ENCODE results near the gene POU2F2. TPM values are rescaled to one million over a fixed set of nuclear protein-coding genes. Genes with fewer than 3 reads are reported as not detected.

POU2F2 gene
- polyA plus RNA-seq, 2 of the 4 experiments (the other 2 are of a cell fraction): 0.16 to 0.28 TPM

GRCh38 chr19:42040031-42040430, 92.2 kb downstream of the POU2F2 start:
- Histone ChIP-seq H3K4me2 (no peak overlapping the region), H3K4me3 (no peak overlapping the region), H3K27ac (no peak overlapping the region), H3K4me1 (peaks cover 3% of the 10 kb centered on the region; the same call in 1 of the 3 replicates), H3K9me3 (no peaks in the 10 kb centered on the region)
- ATAC-seq (no peak), DNase-seq (ENCODE audit: low read depth in 1 of 2, low spot score in 1 of 2) (no peak), FAIRE-seq (peak; percentile 28)
- CTCF ChIA-PET: interaction anchor here (0.5 to 21.9 kb wide), 6 partner anchors 7 to 92 kb away, joined by 3 to 324 read pairs (median 3); partner anchors contain the start of gene POU2F2
- POLR2A ChIA-PET: no interaction called here
- no peak for TF ChIP-seq ZFP36 (IDR thresholded peaks at IDR 0.05; ENCODE audit: borderline replicate concordance, partially characterized antibody)
- TF ChIP-seq MAX (IDR thresholded peaks at IDR 0.05): no peak
- no peak for TF ChIP-seq CTCF (IDR thresholded peaks at IDR 0.05)
- TF ChIP-seq FOSB (CRISPR knock-in tag; IDR thresholded peaks at IDR 0.05): no peak
- TF ChIP-seq RCOR1 (IDR thresholded peaks at IDR 0.05; ENCODE audit: low read depth, low read length): no peak

DNA sequence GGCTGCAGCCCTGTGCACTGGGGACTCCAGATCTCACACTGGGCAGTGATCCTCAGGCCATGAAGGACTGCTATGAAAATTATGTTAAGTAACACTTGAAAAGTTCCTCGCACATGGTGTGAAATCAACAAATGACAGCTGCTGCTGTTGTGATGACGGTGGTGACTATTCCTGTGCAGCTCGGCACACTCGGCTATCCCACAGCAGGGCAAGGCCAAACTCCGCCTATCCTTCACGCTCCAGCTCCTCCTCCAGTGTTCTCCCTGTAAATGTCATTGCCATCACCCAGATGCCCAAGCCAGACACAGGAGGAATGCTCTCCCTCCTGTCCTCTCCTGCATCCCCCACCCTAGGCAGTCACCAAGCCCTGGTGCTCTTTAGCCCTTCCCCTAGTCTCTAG, 93.6 kb downstream of the POU2F2 start:
- TF ChIP-seq ZSCAN20 (CRISPR knock-in tag; IDR thresholded peaks at IDR 0.05) (no peak), HOXB5 (CRISPR knock-in tag; IDR thresholded peaks at IDR 0.05) (no peak), SREBF2 (IDR thresholded peaks at IDR 0.05) (no peak), JUNB (IDR thresholded peaks at IDR 0.05) (no peak), ZC3H11A (IDR thresholded peaks at IDR 0.05) (no peak), BHLHE40 (IDR thresholded peaks at IDR 0.05; ENCODE audit: low read depth, low read length) (no peak), JUN (IDR thresholded peaks at IDR 0.05) (no peak), ZFP36 (IDR thresholded peaks at IDR 0.05; ENCODE audit: borderline replicate concordance, partially characterized antibody) (no peak), NFE2L2 (conservative IDR thresholded peaks at IDR 0.05; ENCODE audit: low read length) (no peak), HOXB13 (CRISPR knock-in tag; IDR thresholded peaks at IDR 0.05; ENCODE audit: low read depth) (no peak), HDAC2 (IDR thresholded peaks at IDR 0.05) (no peak), NPAS2 (CRISPR knock-in tag; IDR thresholded peaks at IDR 0.05; ENCODE audit: borderline replicate concordance) (no peak), ELK1 (IDR thresholded peaks at IDR 0.05; ENCODE audit: low read depth, low read length) (no peak), HEYL (CRISPR knock-in tag; IDR thresholded peaks at IDR 0.05) (no peak), TFCP2L1 (CRISPR knock-in tag; IDR thresholded peaks at IDR 0.05) (no peak), KDM1A (IDR thresholded peaks at IDR 0.05; ENCODE audit: low read depth) (no peak), CEBPB (IDR thresholded peaks at IDR 0.05) (no peak), MAZ (IDR thresholded peaks at IDR 0.05; ENCODE audit: borderline replicate concordance, low read depth, low read length) (no peak)
- TF ChIP-seq, protein P1, sequence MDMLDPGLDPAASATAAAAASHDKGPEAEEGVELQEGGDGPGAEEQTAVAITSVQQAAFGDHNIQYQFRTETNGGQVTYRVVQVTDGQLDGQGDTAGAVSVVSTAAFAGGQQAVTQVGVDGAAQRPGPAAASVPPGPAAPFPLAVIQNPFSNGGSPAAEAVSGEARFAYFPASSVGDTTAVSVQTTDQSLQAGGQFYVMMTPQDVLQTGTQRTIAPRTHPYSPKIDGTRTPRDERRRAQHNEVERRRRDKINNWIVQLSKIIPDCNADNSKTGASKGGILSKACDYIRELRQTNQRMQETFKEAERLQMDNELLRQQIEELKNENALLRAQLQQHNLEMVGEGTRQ (IDR thresholded peaks at IDR 0.05): no peak
- POLR2A ChIA-PET: interaction anchor here (1.2 kb wide), 1 partner anchor 37 kb away, joined by 3 read pairs; the partner anchor contains the start of gene ZNF574
- no peak overlapping the region for H3K4me2 ChIP-seq
- no peak overlapping the region for H3K27ac ChIP-seq
- peaks cover 5% of the 10 kb centered on the region; the same call in 1 of the 3 replicates for H3K4me1 ChIP-seq
- no peak for ATAC-seq
- CTCF ChIA-PET: interaction anchor here (0.9 to 25.7 kb wide), 7 partner anchors 10 to 64 kb away, joined by 3 to 344 read pairs (median 11); partner anchors contain the start of gene ATP1A3
- WGBS (ENCODE audit: missing lambda C conversion rate): 72% methylated on average over 6 of the region's 6 CpGs
- no peaks in the 10 kb centered on the region for H3K9me3 ChIP-seq
- no peak for FAIRE-seq
- H3K4me3 ChIP-seq: no peak overlapping the region
- DNase-seq (ENCODE audit: low read depth in 1 of 2, low spot score in 1 of 2): no peak
